GM18858 (cell line): ENCODE data around the gene EPB41L3.

Experiments
- ATAC-seq: cut with Tn5 transposase; IDR thresholded peaks from one replicate; pipeline ENCODE4 v1.9.1; 2021; ENCODE audit not compliant: unreplicated experiment

Gene EPB41L3

GRCh38 chr18:5456577-5457461 lies 87.0 kb downstream of the EPB41L3 start:
- ATAC-seq: peak; percentile 76

- no peak for ATAC-seq
These were observed 88.1 kb downstream of the EPB41L3 start for GRCh38 chr18:5455674-5456073.

- ATAC-seq: no peak
These were observed 90.8 kb downstream of the EPB41L3 start for GRCh38 chr18:5452943-5453443.

GRCh38 chr18:5451871-5452270 lies 91.9 kb downstream of the EPB41L3 start:
- ATAC-seq: no peak

GRCh38 chr18:5451150-5451549 lies 92.6 kb downstream of the EPB41L3 start:
- ATAC-seq: no peak

GRCh38 chr18:5449858-5450509 lies 93.8 kb downstream of the EPB41L3 start:
- no peak for ATAC-seq

GRCh38 chr18:5447442-5447841 lies 96.4 kb downstream of the EPB41L3 start:
- ATAC-seq: no peak

GRCh38 chr18:5444847-5445246 lies 99.0 kb downstream of the EPB41L3 start:
- no peak for ATAC-seq

- ATAC-seq: no peak
These were observed 99.5 kb downstream of the EPB41L3 start for GRCh38 chr18:5444269-5444668.

- ATAC-seq: no peak
These were observed 103.7 kb downstream of the EPB41L3 start for GRCh38 chr18:5439986-5440696.

GRCh38 chr18:5434425-5434824 lies 109.4 kb downstream of the EPB41L3 start:
- no peak for ATAC-seq

- ATAC-seq: no peak
These were observed 111.8 kb downstream of the EPB41L3 start for GRCh38 chr18:5431836-5432575.

- ATAC-seq: no peak
These were observed 113.7 kb downstream of the EPB41L3 start for GRCh38 chr18:5430131-5430530.

- no peak for ATAC-seq
These were observed 114.1 kb downstream of the EPB41L3 start for GRCh38 chr18:5429681-5430080.

GRCh38 chr18:5425721-5426120 lies 118.1 kb downstream of the EPB41L3 start:
- ATAC-seq: no peak

- ATAC-seq: peak; percentile 66
These were observed 118.7 kb downstream of the EPB41L3 start for GRCh38 chr18:5424903-5425664.

- no peak for ATAC-seq
These were observed 121.2 kb downstream of the EPB41L3 start for GRCh38 chr18:5422626-5423025.

GRCh38 chr18:5421981-5422380 lies 121.8 kb downstream of the EPB41L3 start:
- no peak for ATAC-seq

GRCh38 chr18:5420906-5421305 lies 122.9 kb downstream of the EPB41L3 start:
- no peak for ATAC-seq

- ATAC-seq: no peak
These were observed 124.2 kb downstream of the EPB41L3 start for GRCh38 chr18:5419601-5420000.
